NCI-H128 (cell line): ENCODE measurements around the gene NR1I2.

Experiments
- DNase-seq: peaks from one replicate; lab custom pipeline; 2025; ENCODE audit not compliant: unreplicated experiment; lab: John Stamatoyannopoulos, UW

Gene NR1I2

DNA sequence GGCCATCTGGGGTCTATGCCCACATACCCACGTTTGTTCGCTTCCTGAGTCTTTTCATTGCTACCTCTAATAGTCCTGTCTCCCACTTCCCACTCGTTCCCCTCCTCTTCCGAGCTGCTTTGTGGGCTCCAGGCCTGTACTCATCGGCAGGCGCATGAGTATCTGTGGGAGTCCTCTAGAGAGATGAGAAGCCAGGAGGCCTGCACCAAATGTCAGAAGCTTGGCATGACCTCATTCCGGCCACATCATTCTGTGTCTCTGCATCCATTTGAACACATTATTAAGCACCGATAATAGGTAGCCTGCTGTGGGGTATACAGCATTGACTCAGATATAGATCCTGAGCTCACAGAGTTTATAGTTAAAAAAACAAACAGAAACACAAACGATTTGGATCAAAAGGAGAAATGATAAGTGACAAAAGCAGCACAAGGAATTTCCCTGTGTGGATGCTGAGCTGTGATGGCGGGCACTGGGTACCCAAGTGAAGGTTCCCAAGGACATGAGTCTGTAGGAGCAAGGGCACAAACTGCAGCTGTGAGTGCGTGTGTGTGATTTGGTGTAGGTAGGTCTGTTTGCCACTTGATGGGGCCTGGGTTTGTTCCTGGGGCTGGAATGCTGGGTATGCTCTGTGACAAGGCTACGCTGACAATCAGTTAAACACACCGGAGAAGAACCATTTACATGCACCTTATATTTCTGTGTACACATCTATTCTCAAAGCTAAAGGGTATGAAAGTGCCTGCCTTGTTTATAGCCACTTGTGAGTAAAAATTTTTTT is 35.9 kb downstream of the NR1I2 start:
- no peak for DNase-seq

GRCh38 chr3:119818937-119819336 is 37.0 kb downstream of the NR1I2 start:
- no peak for DNase-seq

DNA sequence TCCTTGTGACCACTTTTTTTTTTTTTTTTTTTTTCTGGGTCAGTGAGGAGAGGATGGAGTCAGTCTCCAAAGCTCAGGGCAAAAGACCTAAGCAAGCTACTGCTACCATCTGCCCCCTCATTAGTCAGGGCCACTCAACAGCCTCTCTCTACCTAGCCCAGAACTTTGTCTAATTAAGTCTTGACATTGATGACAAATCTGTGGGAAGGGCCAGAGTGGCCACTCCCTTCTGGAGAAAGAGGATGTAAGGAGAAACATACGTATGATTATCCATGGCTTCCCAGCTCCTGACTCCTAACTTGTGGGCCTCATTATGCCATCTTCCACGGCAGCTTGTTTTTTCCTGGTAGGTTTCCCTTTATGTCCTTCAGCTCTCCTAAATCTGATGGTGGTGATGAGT is 37.9 kb downstream of the NR1I2 start:
- no peak for DNase-seq

DNA sequence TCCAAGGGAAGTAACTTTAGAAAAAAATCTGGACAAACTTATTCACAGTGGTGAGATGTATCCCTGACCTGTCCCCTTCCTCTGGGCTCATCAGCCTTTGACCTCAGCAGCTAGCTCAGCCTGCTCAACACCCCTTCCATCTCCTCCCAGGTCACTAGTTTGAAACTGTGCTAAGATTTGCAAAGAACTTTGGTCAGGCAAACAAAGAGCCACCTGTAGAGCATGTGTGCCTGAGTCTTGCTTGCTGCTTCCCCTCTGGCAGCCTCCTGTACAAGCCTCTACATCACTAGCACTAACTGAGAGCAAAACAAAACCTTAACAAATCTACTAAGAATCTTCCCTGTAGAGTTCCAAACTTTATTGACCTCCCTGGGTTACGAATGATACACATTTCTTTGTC is 43.9 kb downstream of the NR1I2 start:
- no peak for DNase-seq

- DNase-seq: no peak
Measured at GRCh38 chr3:119826711-119827608, 45.1 kb downstream of the NR1I2 start.

GRCh38 chr3:119829420-119829819 is 47.5 kb downstream of the NR1I2 start:
- DNase-seq: no peak

GRCh38 chr3:119831022-119831421 is 49.1 kb downstream of the NR1I2 start:
- no peak for DNase-seq

DNA sequence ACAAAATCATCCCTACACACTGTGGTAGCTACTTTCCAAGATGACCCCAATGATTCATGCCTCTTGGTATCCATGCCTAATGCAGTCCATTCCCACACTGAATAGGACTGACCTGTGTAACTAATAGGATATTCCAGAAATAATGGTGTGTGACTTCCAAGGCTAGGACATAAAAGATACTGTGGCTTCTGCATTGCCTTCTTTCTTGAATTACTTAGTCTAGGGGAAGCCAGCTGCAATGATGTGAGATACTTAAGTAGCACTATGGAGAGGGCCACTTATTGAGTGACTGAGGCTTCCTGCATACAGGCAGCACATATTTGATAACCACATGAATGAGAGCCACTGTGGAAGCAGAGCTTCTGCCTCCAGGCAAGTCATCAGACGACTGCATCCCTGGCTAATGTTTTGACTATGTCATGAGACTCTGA is 50.1 kb downstream of the NR1I2 start:
- no peak for DNase-seq

- no peak for DNase-seq
Measured at GRCh38 chr3:119834754-119835370, 53.0 kb downstream of the NR1I2 start.

DNA sequence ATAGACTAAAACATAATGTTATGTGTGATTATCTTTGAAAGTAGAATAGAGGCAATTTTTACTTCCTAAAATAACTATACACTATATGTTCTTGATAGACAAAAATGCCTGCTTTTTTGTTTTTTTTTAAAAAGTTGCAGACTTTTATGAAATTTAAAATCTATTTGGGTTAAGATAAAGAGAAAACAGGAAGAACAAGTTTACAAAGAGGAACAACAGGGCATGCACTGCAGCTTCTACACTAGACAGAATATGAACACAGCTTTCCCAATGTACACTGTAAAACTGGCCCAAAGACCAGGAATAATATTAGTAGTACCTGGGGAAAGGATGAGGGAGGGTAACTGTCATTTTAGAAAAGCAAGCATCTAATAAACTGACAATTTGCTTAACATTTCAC is 53.7 kb downstream of the NR1I2 start:
- no peak for DNase-seq

- no peak for DNase-seq
Measured at GRCh38 chr3:119841808-119842471, 60.0 kb downstream of the NR1I2 start.

GRCh38 chr3:119849126-119849525 is 67.2 kb downstream of the NR1I2 start:
- DNase-seq: no peak

- no peak for DNase-seq
Measured at GRCh38 chr3:119856695-119857094, 74.8 kb downstream of the NR1I2 start.

DNA sequence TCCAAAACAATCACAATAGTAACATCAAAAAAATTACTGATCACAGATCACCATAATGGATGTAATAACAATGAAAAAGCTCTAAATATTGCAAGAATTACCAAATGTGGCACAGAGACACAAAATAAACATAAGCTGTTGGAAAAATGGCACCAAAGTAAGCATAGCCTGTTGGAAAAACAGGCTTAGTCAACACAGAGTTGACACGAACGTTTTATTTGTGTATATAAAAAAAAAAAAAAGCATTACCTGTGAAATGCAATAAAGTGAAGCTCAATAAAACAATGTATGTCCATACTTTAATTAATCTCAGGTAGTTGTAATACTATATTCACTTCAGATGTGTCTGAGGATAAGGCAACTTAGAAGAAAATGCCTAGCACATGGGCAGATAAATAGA is 77.1 kb downstream of the NR1I2 start:
- DNase-seq: no peak

DNA sequence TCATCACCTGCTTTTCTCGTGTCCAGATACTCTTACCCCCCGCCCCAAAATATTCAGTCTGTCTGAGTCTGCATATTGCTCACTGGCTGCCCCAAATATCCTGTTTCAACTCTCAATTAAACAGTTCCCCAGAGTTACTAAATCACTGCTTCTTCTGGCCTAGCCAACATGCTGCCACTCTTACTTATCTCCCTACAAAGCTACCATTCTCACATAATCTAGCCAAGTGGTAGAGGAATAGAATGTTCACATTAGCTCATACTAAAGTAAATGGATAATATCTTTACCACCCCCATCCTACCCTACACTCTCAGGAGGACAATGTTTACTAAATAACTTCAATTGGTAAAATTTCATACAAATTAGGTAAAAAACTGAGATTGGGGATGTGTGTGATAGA is 77.8 kb downstream of the NR1I2 start:
- DNase-seq: no peak

- no peak for DNase-seq
Measured at GRCh38 chr3:119861681-119862080, 79.8 kb downstream of the NR1I2 start.

GRCh38 chr3:119862616-119863015 is 80.7 kb downstream of the NR1I2 start:
- DNase-seq: no peak

GRCh38 chr3:119864476-119864875 is 82.6 kb downstream of the NR1I2 start:
- no peak for DNase-seq
